Measurements from ENCODE around the gene NCOA3. TPM values are rescaled to one million over a fixed set of nuclear protein-coding genes. Genes with fewer than 3 reads are reported as not detected.

Gene NCOA3
- total RNA-seq: 37.9 and 41.1 TPM in 2 replicates

GRCh38 chr20:47501482-47502270, at the start of gene NCOA3:
Gene NCOA3, plus strand, starts transcription at chr20:47501887. Its CDS starts 120,361 bp downstream, at chr20:47622248.

Other genes starting within 250 kb of the NCOA3 start
- gene ZMYND8, start 145.2 kb upstream of the NCOA3 start, total RNA-seq: 16.0 and 18.2 TPM in 2 replicates

Measured in smooth muscle cell of the pulmonary artery (primary cell).